Measurements from ENCODE around the gene WDR86.
A peak's percentile ranks its signal among the peaks of the same experiment; 100 is the strongest.

Gene WDR86

DNA sequence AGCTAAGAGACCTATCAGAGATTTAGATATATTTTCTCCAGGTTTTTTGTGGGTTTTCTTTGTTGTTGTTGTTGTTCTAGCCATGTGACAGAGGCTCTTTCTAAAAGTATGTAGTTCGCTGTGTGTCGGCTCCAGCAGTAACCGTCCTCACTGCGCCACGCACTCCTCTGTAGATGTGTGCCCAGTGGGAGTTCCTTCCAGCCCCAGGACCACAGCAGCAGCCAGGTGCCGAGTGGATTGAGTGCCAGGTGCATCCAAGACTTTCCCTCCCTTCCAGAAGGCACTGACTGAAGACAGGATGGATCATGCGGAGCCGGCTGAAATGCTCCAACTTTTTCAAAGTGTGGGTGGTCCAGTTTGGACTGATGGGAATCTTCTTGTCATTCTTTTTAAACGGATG lies 31.8 kb downstream of the WDR86 start:
- no peak for DNase-seq

DNA sequence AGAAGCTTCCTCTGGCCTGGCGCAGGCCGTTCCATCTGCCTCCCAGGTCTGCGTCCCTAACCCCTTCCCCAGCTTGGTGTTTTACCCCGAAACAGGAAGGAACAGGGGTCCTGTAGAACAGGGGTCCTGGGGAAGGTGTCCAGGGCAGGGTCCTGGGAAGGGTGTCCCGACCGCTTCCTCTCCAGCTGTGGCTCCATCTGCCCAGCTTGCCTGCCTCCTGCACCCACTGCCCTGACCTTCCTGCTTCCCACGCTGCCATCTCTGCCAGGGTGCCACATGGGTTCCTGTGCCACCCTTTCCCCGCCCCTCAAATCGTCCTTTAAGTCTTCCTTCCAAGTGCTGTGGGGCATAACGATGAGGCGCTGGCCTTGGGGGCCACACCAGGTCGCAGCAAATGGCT lies 32.4 kb downstream of the WDR86 start:
- no peak for DNase-seq

DNA sequence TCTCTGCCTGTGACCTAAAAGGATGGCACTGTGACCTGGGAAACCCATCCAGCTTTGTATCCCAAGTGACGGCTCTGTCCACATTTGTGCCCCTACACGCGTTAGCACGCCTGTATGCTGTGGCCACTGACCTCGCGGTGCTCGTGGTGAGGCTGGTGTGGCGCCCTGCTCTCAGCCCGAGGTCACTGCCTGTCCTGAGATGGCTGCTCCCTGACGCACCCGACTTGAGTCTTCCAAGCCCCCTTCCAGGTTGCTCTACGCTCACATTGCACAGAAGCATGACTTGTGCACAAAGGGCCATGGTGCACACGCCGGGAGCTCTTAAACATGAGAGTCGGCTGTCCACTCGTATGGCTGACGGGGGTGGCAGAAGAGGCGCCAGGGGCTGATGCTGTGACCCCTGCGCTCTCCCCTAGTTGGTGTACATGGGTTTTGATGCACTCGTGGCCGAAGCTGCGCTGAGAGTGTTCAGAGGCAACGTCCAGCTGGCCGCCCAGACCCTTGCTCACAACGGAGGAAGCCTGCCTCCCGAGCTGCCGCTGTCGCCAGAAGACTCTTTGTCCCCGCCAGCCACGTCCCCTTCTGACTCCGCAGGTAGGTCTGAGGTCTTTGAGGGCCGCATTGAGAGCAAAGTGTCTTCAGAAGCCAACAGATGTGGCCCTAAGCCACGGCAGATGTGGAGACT lies 33.5 kb downstream of the WDR86 start:
- no peak for DNase-seq

DNA sequence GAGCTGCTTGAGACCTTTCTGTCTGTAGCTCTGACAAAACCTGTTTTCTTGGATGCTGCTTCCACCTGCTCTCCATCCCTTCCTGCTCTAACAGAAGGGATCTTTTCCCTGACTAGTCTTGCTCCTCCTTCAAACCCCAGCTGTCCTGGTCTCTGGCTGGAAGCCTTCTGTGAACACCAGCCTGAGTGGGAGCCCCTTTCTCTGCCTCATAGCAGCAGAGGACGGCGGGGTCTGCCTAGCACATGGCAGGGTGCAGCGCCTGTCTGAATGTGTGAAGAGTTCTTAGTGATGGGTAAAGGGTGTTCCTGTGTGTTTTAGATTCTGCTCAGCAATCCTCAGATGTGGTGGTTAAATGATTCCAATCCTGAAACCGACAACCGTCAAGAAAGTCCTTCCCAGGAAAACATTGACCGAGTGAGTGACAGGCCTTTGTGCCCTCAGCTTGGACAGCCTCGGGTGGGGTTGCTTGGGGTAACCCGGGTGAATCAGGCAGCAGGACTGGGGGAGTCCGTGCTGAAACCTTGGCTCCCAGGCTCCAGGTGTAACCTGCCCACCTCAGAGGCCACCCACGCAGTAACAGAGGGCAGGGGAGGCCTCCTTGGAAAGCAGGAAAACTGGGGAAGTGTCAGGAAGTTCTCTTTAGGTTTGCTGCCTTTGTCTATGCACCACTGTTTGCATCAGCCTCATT lies 34.2 kb downstream of the WDR86 start:
- DNase-seq = no peak

DNA sequence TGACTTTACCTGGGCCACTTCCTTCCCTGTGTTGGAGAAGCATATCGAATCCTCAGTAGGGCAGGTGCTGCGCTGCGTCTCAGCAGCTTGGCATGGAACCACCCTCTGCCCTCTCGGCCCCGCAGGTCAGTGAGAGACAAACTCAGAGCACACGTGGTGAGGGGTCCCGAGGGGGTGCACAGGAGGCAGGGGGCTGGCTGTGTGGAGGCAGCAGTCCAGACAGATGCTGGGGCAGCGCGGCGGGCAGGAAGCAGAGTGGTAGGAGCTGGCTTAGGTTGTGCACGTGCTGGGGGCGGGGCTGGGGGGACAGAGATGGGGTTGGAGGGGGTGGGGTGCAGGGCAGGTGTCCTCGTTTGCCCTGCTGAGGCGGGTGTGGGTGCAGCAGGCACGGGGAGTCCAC lies 35.1 kb downstream of the WDR86 start:
- DNase-seq = no peak

DNA sequence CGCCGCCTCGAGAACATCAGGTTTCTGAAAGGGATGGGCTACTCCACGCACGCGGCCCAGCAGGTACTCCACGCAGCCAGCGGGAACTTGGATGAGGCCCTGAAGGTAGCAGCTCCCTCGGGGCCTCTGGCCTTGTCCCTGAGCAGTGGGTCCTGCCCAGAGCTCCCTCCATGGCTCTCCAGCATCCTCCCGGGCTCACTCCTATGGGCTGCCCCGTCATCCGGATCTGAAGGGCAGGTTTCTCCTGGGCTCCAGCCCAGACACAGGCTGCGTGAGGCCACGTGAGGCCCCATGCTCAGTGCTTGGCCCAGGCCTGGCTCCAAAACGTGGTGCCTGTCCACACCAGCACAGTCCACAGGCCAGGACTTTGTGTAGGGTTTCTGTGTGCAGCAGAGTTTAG lies 35.7 kb downstream of the WDR86 start:
- DNase-seq = no peak

DNA sequence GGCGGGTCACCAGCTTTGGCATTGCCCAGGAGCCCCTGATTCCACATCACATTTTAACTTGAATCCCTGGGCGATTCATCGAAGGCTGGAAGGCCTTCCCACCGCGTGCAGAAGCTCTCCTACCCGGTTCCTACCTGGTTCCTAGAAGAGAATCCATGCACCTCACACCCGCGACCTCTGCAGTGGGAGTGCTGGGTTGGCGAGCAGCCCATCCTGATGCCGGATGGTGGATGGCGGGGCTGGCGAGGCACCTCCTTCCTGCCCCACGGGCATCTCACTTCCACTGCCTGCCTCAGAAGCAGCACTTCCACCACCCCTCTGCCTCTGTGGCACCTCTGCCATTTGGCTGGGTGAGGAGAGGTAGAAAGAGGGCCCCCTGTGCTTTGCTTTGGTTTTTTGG lies 36.2 kb downstream of the WDR86 start:
- no peak for DNase-seq

DNA sequence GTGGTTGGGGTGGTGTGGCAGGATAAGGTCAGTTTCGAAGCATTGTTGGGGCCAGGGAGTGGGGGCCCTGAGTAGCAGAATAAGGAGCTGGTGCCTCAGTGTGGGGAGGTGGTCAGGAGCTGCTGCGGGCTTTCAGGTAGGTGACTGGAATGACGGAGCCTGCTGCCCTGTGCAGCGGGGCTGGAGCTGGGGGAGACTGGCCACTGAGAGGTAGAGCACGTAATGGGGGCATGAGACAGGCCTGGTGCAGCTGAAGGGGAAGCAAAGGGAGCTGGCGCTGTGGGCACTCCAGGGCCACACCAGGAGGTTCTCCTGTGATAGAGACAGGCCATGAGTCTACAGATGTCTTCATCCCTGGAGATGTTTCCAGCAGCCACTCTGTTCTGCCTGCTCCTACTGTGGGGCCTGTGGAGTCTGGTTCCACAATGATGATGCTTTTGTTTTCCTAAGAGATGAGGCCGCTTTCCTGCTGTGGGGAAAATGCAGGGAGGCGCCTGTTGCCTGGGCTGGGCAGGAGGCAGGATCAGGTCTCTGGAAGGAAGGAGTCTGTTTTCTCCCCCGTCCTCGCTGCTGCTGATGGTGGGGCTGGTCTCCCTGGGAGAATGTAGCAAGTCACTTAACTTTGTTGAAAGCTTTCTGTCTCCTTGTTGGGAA lies 37.1 kb downstream of the WDR86 start:
- DNase-seq = no peak

DNA sequence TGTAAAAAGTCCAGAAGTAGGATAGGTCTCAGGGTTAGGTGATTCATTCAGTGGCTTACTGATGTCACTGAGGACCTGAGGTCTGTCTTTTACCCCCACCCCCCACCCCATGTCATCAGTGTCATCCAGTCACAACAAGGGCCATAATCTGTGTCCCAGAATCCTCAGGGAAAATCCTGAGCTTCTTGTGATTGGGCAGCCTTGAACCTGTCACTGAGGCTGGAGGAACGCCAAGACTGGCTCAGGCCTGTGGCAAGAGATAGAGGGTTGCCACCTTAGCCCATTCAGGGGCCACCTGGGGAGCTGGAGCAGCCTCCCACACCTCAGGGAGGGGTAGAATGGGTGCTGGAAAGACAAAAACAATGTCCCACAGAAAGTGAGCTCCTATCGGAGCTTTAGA lies 38.6 kb downstream of the WDR86 start:
- DNase-seq = no peak

DNA sequence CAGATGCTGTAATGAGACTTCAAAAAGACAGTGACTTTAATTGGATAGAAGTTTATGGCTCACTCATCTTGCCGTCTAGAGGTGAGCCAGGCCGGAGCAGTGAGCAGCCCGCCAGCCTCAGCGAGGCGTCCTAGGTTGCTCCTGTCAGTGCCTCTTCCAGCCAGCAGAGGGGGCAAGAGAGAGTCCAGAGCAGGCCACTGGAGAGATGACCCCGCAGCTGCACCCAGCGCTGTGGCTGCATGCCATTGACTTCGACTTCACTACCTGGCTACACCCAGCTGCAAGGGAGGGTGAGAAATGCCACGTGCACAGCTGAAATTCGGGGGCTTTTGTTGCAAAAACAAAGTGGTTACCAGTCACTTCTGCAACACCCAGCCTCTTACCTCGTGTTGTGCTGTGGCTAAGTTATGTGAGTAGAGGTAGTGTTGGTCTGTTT lies 41.7 kb downstream of the WDR86 start:
- DNase-seq = peak; percentile 83

DNA sequence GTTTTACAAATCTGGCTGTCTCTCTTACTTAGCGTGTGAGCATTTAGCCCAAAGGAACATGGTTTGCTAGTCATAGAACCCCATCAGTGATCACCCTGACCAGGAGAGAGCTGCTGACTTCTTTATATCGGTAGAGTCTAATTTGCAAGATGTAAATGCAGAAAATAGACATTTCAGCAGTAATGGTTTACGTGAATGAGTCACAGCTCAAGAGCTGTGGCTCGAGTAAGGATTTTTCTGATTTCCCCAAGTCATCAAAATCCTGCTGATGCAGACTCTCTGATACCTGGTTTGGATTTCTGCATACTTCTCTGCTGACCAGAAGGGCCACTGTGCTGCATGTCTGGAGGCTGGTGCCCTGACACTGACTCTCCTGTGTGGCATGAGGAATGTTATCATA lies 42.6 kb downstream of the WDR86 start:
- no peak for DNase-seq

DNA sequence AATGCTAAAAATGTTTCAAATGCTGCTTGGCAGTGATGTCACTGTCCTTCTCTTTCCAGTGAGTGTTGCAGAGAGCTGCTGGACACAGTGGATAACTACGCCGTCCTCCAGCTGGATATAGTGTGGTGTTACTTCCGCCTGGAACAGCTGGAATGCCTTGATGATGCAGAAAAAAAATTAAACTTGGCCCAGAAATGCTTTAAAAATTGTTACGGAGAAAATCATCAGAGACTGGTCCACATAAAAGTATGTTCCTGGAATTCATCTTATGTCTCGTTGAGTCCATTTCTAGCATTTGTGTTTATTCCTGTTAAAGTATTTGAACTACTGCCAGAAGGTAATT lies 43.0 kb downstream of the WDR86 start:
- DNase-seq = no peak

DNA sequence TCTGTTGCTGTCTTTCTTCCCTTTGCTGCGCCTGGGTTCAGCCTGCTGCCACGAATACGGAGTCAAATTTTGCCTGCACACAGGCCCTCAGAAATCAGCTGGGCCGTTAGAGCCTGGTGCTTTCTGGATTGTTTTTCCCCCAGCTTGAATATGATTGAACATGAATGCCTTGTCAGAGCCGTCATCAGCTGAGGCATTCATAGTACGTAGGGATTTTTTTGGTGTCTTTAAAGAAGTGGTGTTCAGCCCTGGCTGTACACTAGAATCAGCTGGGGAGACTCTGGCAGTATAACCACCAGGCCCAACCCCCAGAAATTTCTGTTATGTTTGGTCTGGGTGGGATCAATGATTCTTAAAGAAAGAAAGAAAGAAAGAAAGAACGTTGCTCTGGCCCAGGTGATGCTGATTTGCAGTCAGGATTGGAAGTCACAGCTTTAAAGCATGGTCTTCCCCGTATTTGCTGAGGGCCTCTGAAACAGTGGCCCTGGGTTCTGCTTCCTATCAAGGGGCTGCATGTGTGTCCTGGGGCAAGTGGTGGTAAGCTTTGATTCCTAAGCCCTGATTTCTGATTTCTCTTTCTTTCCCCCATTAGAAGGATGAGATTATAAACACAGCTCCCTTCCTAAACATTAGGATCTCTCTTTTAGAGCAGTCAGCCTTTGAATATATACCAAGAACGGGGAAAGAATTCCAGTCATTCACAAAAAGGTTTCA lies 43.5 kb downstream of the WDR86 start:
- DNase-seq = no peak

DNA sequence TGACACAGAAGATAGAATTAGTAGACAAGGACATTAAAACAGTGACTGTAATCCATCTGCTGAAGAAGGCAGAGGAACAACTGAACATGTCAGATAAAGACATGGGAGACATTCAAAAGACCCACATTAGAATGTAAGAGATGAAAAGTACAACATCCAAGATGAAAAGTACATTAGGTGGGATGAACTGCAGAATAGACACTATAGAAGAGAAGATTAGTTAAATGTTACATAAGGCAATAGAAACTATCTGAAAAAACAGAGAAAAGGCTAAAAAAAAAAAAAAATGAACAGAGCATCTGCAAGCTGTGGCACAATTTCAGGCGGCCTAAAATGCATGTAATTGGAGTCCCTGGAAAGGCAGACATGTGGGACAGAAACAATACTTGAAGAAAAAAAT lies 46.7 kb downstream of the WDR86 start:
- no peak for DNase-seq

DNA sequence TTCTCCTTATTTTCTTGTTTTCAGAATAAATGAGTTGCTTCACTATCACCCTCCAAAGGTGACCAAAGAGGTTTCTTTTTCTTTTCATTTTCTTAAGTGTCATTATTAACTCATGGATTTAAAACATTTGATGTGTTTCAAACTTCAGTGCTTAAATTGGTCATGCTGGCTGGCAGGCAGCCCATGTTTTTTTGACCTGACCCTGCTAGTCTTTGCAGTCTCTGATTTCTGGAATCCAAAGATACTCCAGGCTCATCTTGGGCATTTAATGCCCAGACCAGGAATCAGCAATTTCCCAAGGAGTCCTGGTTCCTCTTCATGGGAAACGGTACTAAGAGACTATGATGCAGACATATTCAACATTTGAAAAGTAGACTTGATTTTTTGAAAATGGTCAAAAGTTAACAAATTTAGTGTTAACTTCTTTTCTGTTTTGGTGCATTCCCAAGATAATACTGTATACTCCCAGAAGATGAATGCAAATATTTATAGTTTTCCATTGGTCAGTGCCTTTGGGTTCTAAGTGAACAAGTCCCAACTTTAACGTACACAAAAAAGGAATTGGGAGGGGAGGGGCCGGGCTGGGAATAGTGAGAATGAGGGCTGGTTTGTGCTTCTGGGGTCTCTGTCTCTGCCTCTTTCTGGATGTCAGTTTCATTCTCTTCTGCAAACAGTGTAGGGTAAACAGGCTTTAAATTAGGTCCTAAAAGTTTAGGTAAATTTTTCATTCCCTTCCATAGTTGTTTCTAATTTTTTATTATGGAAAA lies 48.5 kb downstream of the WDR86 start:
- DNase-seq = no peak

DNA sequence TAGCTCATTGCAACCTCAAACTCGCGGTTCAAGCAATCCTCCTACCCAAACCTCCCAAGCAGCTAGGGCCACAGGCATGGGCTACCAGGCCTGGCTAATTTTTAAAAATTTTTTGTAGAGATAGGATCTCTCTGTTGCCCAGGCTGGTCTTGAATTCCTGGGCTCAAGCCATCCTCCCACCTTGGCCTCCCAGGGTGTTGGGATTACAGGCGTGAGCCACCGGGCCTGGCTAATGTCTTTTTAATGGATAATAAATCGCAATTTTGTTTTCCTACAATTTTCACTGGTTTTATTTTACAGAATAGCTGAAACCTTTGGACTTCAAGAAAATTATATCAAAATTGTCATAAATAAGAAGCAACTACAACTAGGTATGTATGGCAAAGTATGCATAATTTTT lies 57.3 kb downstream of the WDR86 start:
- no peak for DNase-seq

DNA sequence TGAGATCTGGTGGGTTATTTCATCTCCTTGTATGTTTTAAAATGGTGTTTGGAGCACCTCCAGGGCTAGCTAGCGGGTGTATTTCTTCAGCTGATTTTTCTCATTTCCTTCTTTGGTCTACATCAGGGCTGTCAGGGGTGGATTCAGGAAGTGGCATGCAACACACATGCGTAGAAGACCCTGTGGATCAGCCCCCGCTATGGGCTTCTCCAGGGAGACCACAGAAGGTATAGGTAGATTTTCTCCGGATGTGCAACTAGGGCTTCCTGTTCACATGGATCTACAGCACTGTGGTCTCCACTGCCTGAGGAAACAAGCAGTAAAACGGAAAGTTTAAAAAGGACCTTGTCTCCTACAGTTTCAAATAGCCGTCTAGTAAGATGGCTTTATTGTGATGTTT lies 57.9 kb downstream of the WDR86 start:
- peak; percentile 79 for DNase-seq

DNA sequence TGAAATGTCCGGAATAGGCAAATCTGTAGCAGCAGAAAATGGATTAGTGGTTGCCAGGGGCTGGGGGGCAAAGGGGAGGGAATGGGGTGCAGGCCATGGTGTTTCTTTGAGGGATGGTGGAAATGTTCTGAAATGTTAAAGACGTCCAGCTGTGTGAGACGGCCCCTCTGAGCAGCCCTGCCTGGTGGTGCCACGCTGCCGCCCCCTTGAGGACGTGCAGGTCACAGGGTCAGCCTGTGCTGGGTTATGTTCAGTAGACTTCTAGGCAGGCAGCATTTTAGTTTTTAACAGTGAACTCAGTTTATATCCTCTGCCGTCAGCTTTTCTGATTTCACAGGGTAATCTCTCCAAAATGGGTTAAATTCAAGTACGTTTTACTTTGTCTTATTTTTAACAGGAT lies 58.8 kb downstream of the WDR86 start:
- peak; percentile 38 for DNase-seq

DNA sequence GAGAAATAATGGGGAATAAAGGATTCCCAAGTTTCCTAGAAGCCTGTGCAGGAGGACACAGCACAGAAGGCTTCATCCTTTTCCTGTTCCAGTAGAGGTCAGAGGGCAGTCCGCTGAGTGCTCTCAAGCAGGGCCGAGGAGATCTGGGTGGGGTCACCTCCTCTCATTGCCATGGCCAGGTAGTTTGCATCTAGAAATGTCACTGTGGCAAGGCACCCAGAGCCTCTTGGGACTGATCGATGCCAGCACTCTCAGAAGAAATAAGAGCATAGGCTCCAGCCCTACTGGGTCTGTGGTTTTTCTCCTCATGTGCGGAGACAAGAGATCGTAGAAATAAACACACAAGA lies 60.4 kb downstream of the WDR86 start:
- DNase-seq = no peak

DNA sequence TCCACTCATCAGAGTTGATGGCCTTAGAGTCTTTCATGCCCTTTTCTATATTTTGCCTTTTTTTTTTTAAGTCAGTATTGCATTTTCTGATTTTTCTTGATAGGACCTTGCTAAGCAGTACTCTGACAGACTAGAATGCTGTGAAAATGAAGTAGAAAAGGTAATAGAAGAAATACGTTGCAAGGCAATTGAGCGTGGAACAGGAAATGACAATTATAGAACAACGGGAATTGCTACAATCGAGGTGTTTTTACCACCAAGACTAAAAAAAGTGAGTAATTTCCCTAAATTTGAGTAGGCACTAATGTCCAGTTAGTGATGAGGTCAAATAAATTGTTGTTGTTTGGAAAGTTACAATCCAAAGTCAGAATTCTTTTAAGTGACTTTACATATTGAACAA lies 60.9 kb downstream of the WDR86 start:
- no peak for DNase-seq

DNA sequence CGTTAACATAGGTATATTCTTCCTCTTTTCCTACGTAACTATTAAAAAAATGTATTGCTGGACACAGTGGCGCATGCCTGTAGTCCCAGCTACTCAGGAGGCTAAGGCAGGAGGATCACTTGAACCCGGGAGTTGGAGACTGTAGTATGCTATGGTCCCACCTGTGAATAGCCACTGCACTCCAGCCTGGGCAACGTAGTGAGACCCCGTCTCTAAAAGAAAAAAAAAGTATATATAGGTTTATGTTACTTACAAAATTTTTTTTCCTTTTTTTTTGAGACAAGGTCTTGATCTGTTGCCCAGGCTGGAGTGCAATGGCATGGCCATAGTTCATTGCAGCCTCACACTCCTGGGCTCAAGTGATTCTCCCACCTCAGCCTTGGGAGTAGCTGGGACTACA lies 62.6 kb downstream of the WDR86 start:
- DNase-seq = no peak

DNA sequence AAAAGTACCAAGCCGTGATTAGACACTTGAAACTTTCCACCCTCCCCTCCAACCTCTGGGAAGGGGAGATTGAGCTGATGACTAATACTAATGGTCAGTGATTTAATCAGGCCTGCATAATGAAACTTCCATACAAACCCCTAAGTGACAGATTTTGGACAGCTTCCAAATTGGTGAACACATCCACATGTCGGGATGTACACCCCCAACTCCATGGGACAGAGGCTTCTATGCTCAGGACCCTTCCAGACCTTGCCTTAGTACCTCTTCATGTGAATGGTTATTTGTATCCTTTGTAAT lies 63.4 kb downstream of the WDR86 start:
- DNase-seq = no peak
